Upper lobe of right lung (tissue), 1 donor: ENCODE data around the gene DUSP16. TPM values are rescaled to one million over a fixed set of nuclear protein-coding genes. Genes with fewer than 3 reads are reported as not detected.
"Not testable (repeated sequence)": the region's sequence is repeated elsewhere in the genome, so short reads cannot be mapped to it uniquely, and the experiment has no call there.

Source experiments
- ATAC-seq: fragments of 200-7000 bp; cut with Tn5 transposase; one replicate; pipeline ENCODE4 v1.9.1; 2020; ENCODE audit warnings: mild to moderate bottlenecking, moderate library complexity
- DNase-seq: peaks from one replicate; pipeline ENCODE4 v3.0.0-alpha.2; 2020
- H3K27ac ChIP-seq: fragments of 200-600 bp; one replicate; pipeline ENCODE4 v1.8.0; 2022
- H3K27me3 ChIP-seq: fragments of 200-600 bp; one replicate; pipeline ENCODE4 v1.8.0; 2022; ENCODE audit warnings: mild to moderate bottlenecking
- H3K36me3 ChIP-seq: fragments of 200-600 bp; one replicate; pipeline ENCODE4 v1.8.0; 2022
- H3K4me1 ChIP-seq: fragments of 200-600 bp; one replicate; pipeline ENCODE4 v1.8.0; 2022
- H3K4me3 ChIP-seq: fragments of 200-600 bp; one replicate; pipeline ENCODE4 v1.8.0; 2022; ENCODE audit warnings: mild to moderate bottlenecking
- H3K9me3 ChIP-seq: fragments of 200-600 bp; one replicate; pipeline ENCODE4 v1.8.0; 2022
- CTCF ChIP-seq: fragments of 200-600 bp; IDR thresholded peaks from one replicate; pipeline ENCODE4 v1.8.0; 2022; ENCODE audit warnings: antibody characterized with exemption
- intact Hi-C: fragments of 100-400 bp; cut with DNase I; formaldehyde crosslinking; loops from one replicate; pipeline ENCODE4 v1.11.0; 2022
- total RNA-seq: library from RNA; stranded (reverse); fragmentation: NEBNext Ultra II Directional; extraction: Animal tissue kit (Norgen Biotek cat#: 25700); gene quantifications from one replicate; pipeline ENCODE4 v1.2.1, GENCODE V29; 2021
- donor health status: DM: no; HTN: yes; CAD: no; lungs with severe emphysema.

DUSP16 gene
- total RNA-seq, 1 donor from 2014 or later = 50.6 TPM

GRCh38 chr12:12507121-12507520, 55.5 kb downstream of the DUSP16 start:
- Histone ChIP-seq H3K27me3 (no peaks in the 10 kb centered on the region), H3K36me3 (no peaks in the 10 kb centered on the region), H3K9me3 (no peaks in the 10 kb centered on the region), H3K27ac (peak overlapping the region; percentile 70), H3K4me3 (no peak overlapping the region), H3K4me1 (peaks cover 39% of the 10 kb centered on the region)
- intact Hi-C loops = no loop called here
- DNase-seq (no peak), ATAC-seq (no peak)
- no peak for TF ChIP-seq CTCF

- ATAC-seq (peak; percentile 28), DNase-seq (no peak)
- Histone ChIP-seq H3K27me3 (no peaks in the 10 kb centered on the region), H3K4me3 (peak overlapping the region; percentile 17), H3K27ac (peak overlapping the region; percentile 70), H3K36me3 (no peaks in the 10 kb centered on the region), H3K4me1 (peaks cover 39% of the 10 kb centered on the region), H3K9me3 (no peaks in the 10 kb centered on the region)
- intact Hi-C loops = no loop called here
- TF ChIP-seq CTCF = no peak
Observed at GRCh38 chr12:12506496-12506890, 56.2 kb downstream of the DUSP16 start.

- H3K36me3 ChIP-seq = no peaks in the 10 kb centered on the region
- TF ChIP-seq CTCF = no peak
- intact Hi-C loops = no loop called here
- no peak for DNase-seq
- peak overlapping the region; percentile 17 for H3K4me3 ChIP-seq
- peak; percentile 61 for ATAC-seq
- H3K27me3 ChIP-seq = no peaks in the 10 kb centered on the region
- peaks cover 39% of the 10 kb centered on the region for H3K4me1 ChIP-seq
- H3K9me3 ChIP-seq = no peaks in the 10 kb centered on the region
- H3K27ac ChIP-seq = peak overlapping the region; percentile 70
Observed at GRCh38 chr12:12505544-12506495, 56.8 kb downstream of the DUSP16 start.

GRCh38 chr12:12503384-12504078, 59.1 kb downstream of the DUSP16 start:
- intact Hi-C loops = no loop called here
- DNase-seq (no peak), ATAC-seq (no peak)
- TF ChIP-seq CTCF = no peak
- Histone ChIP-seq H3K27ac (peak overlapping the region; percentile 24), H3K4me3 (no peak overlapping the region), H3K27me3 (no peaks in the 10 kb centered on the region), H3K36me3 (peaks cover 3% of the 10 kb centered on the region), H3K9me3 (no peaks in the 10 kb centered on the region), H3K4me1 (peaks cover 33% of the 10 kb centered on the region)

- H3K27me3 ChIP-seq = no peaks in the 10 kb centered on the region
- ATAC-seq (no peak), DNase-seq (no peak)
- peaks cover 3% of the 10 kb centered on the region for H3K36me3 ChIP-seq
- H3K9me3 ChIP-seq = no peaks in the 10 kb centered on the region
- peaks cover 28% of the 10 kb centered on the region for H3K4me1 ChIP-seq
- no peak for TF ChIP-seq CTCF
- intact Hi-C loops = no loop called here
- H3K27ac ChIP-seq = no peak overlapping the region
- no peak overlapping the region for H3K4me3 ChIP-seq
Observed at GRCh38 chr12:12502815-12503151, 59.9 kb downstream of the DUSP16 start.

- DNase-seq, H3K27me3 ChIP-seq, H3K27ac ChIP-seq, ATAC-seq, H3K9me3 ChIP-seq, H3K36me3 ChIP-seq, intact Hi-C loops, H3K4me3 ChIP-seq: not testable (repeated sequence)
- peaks cover 25% of the 10 kb centered on the region for H3K4me1 ChIP-seq
Observed at GRCh38 chr12:12502130-12502814, 60.4 kb downstream of the DUSP16 start.
